Body of pancreas (tissue), 4 donors: ENCODE data around the gene FBXL2.

Experiments used
- CTCF ChIP-seq, 7 experiments: fragments of 450-650 bp in 4 of 7; fragments of 200-600 bp in 3 of 7; sonication (generic) in 3 of 7; IDR thresholded peaks; one replicate each; pipeline ENCODE4 v1.5.1; 2016 to 2019; ENCODE audit warnings: antibody characterized with exemption in 7 of 7
- POLR2A ChIP-seq, 3 donors: fragments of 450-650 bp; IDR thresholded peaks; one replicate each; pipeline ENCODE4 v1.6.1; 2016; ENCODE audit warnings: antibody characterized with exemption in 3 of 3, mild to moderate bottlenecking in 2 of 3

DNA sequence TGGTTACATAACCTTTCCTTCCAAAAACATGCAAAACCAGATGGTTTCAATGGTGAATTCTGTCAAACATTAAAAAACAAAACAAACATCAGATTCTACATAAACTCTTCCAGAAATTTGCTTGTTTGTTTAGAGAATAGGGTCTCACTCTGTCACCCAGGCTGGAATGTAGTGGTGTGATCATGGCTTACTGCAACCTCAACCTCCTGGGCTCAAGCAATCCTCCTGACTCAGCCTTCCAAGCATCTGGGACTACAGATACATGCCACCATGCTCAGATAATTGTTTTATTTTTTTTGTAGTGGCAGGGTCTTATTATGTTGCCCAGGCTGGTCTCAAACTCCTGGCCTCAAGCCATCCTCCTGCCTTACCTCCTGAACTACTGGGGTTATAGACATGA is 36.1 kb downstream of the FBXL2 start:
- TF ChIP-seq CTCF (IDR thresholded peaks at IDR 0.05) (no peak), POLR2A (IDR thresholded peaks at IDR 0.05) (no peak)
